ENCODE results near the gene KLK14. TPM values are rescaled to one million over a fixed set of nuclear protein-coding genes. Genes with fewer than 3 reads are reported as not detected.

Gene KLK14
- total and polyA plus RNA-seq, 10 of the 15 experiments (the other 5 are each of a cell fraction or from before 2014, with no cell fraction given), result not detected

GRCh38 chr19:51064534-51065220 lies 18.0 kb downstream of the KLK14 start, which contains the start of gene KLK13:
KLK13 (minus strand) TSS chr19:51065092; CDS start chr19:51065067, 25 bp downstream.
- Histone ChIP-seq H4K20me1 (ENCODE audit: control insufficient read depth, insufficient read depth) (no peaks in the 10 kb centered on the region), H3K27me3 (replicated peaks in 1 of 2; ENCODE audit: control insufficient read depth in 2 of 2, insufficient read depth in 2 of 2, low read length in 1 of 2) (no peaks in the 10 kb centered on the region; a peak in 1 of 4 replicates), H3K4me3 (no peak within 1 kb of the TSS), H3K9ac (ENCODE audit: control insufficient read depth, insufficient read depth, low read length) (no peak within 1 kb of the TSS), H3K79me2 (ENCODE audit: control insufficient read depth, insufficient read depth, low read length) (no peaks in the 10 kb centered on the region), H3K4me1 (ENCODE audit: control insufficient read depth, insufficient read depth, low read length) (no peaks in the 10 kb centered on the region), H3K4me2 (ENCODE audit: control insufficient read depth, insufficient read depth) (no peak within 1 kb of the TSS), H2AFZ (ENCODE audit: control insufficient read depth, low read depth, low read length) (no peak within 1 kb of the TSS), H3K36me3 (ENCODE audit: control insufficient read depth in 2 of 2, insufficient read depth in 2 of 2, low read length in 1 of 2) (no peaks in the 10 kb centered on the region), H3K9me3 (replicated peaks; ENCODE audit: control insufficient read depth, insufficient read depth, low read length) (no peaks in the 10 kb centered on the region), H3K27ac (ENCODE audit: control insufficient read depth, insufficient read depth) (no peak within 1 kb of the TSS)
- ChIA-PET POLR2A (no interaction called here), SMC1A (ENCODE audit: uncharacterized antibody, unreplicated experiment) (no interaction called here), CTCF (no interaction called here), RAD21 (ENCODE audit: unreplicated experiment) (no interaction called here)
- no peak for ATAC-seq
- intact Hi-C loops (cut with micrococcal nuclease; ENCODE audit: unreplicated experiment) (no loop called here), in situ Hi-C loops (cut with MboI) (no loop called here)
- no peak for DNase-seq (ENCODE audit: low read depth, low spot score)
- TF ChIP-seq JUNB (IDR thresholded peaks at IDR 0.05), result no peak
- peak in 1 of 2 experiments; percentile 13; a peak in 1 of 3 replicates for TF ChIP-seq EGR1 (IDR thresholded peaks at IDR 0.05; ENCODE audit: borderline replicate concordance in 1 of 2, low read depth in 2 of 2, low read length in 2 of 2)
- 43% methylated on average over 17 of the region's 38 CpGs for WGBS (ENCODE audit: insufficient coverage, insufficient replicate concordance, low lambda C conversion rate, missing lambda C conversion rate)
- BruUV-seq (replicated peaks), result no TSS peak
- no peak for FAIRE-seq

- no TSS peak for BruUV-seq (replicated peaks)
- RAD21 ChIA-PET (ENCODE audit: unreplicated experiment), result no interaction called here
- FAIRE-seq (no peak), ATAC-seq (no peak), DNase-seq (ENCODE audit: low read depth, low spot score) (no peak)
- intact Hi-C loops (cut with micrococcal nuclease; ENCODE audit: unreplicated experiment), result no loop called here
- POLR2A ChIA-PET, result no interaction called here
- Histone ChIP-seq H3K79me2 (ENCODE audit: control insufficient read depth, insufficient read depth, low read length) (no peaks in the 10 kb centered on the region), H4K20me1 (ENCODE audit: control insufficient read depth, insufficient read depth) (no peaks in the 10 kb centered on the region), H3K27me3 (replicated peaks in 1 of 2; ENCODE audit: control insufficient read depth in 2 of 2, insufficient read depth in 2 of 2, low read length in 1 of 2) (no peaks in the 10 kb centered on the region; a peak in 1 of 4 replicates), H3K27ac (ENCODE audit: control insufficient read depth, insufficient read depth) (no peak overlapping the region), H2AFZ (ENCODE audit: control insufficient read depth, low read depth, low read length) (no peak overlapping the region), H3K9me3 (replicated peaks; ENCODE audit: control insufficient read depth, insufficient read depth, low read length) (no peaks in the 10 kb centered on the region), H3K4me3 (no peak overlapping the region), H3K4me2 (ENCODE audit: control insufficient read depth, insufficient read depth) (no peak overlapping the region), H3K9ac (ENCODE audit: control insufficient read depth, insufficient read depth, low read length) (no peak overlapping the region), H3K4me1 (ENCODE audit: control insufficient read depth, insufficient read depth, low read length) (no peaks in the 10 kb centered on the region), H3K36me3 (ENCODE audit: control insufficient read depth in 2 of 2, insufficient read depth in 2 of 2, low read length in 1 of 2) (no peaks in the 10 kb centered on the region)
- CTCF ChIA-PET, result no interaction called here
- 64% methylated on average over 7 of the region's 7 CpGs for WGBS (ENCODE audit: insufficient coverage, insufficient replicate concordance, low lambda C conversion rate, missing lambda C conversion rate)
- SMC1A ChIA-PET (ENCODE audit: uncharacterized antibody, unreplicated experiment), result no interaction called here
- in situ Hi-C loops (cut with MboI), result no loop called here
- TF ChIP-seq HDAC2 (IDR thresholded peaks at IDR 0.05) (no peak), ZBTB40 (IDR thresholded peaks at IDR 0.05; ENCODE audit: borderline replicate concordance) (no peak), JUND (IDR thresholded peaks at IDR 0.05; ENCODE audit: low read depth, low read length) (no peak), TARDBP (IDR thresholded peaks at IDR 0.05; ENCODE audit: borderline replicate concordance) (no peak), MTA3 (IDR thresholded peaks at IDR 0.05; ENCODE audit: borderline replicate concordance, low read length) (no peak), STAT1 (conservative IDR thresholded peaks at IDR 0.05) (no peak), EZH2 (IDR thresholded peaks at IDR 0.05; ENCODE audit: borderline replicate concordance, control insufficient read depth, low read depth, low read length) (no peak), MEF2B (IDR thresholded peaks at IDR 0.05; ENCODE audit: partially characterized antibody, poor library complexity, severe bottlenecking) (no peak), RAD51 (IDR thresholded peaks at IDR 0.05) (no peak), TBL1XR1 (IDR thresholded peaks at IDR 0.05; ENCODE audit: low read depth, low read length) (no peak)
Observed at GRCh38 chr19:51063664-51064063, 19.0 kb downstream of the KLK14 start.
